HepG2 (cell line): ENCODE results near the gene ANKRD37.

Source experiments
- CTCF ChIP-seq: sonication (generic); formaldehyde crosslinking; IDR thresholded peaks from 2 replicates; pipeline ENCODE4 v1.5.0; 2020; ENCODE audit warnings: mild to moderate bottlenecking, missing genetic modification reagents, moderate library complexity
- GABPA ChIP-seq, 2 experiments: IDR thresholded peaks; 2 replicates each; pipeline ENCODE4 v1.6.1; 2011 to 2016; ENCODE audit warnings: low read depth in 2 of 2, low read length in 1 of 2, missing biosample characterization in 1 of 2, missing genetic modification characterization in 1 of 2
- TF ChIP-seq, protein P1 (sequence below): sonication (generic); formaldehyde crosslinking; IDR thresholded peaks from 2 replicates; pipeline ENCODE4 v1.4.0; 2020; ENCODE audit warnings: mild to moderate bottlenecking, missing genetic modification reagents

- TF ChIP-seq, protein P1, sequence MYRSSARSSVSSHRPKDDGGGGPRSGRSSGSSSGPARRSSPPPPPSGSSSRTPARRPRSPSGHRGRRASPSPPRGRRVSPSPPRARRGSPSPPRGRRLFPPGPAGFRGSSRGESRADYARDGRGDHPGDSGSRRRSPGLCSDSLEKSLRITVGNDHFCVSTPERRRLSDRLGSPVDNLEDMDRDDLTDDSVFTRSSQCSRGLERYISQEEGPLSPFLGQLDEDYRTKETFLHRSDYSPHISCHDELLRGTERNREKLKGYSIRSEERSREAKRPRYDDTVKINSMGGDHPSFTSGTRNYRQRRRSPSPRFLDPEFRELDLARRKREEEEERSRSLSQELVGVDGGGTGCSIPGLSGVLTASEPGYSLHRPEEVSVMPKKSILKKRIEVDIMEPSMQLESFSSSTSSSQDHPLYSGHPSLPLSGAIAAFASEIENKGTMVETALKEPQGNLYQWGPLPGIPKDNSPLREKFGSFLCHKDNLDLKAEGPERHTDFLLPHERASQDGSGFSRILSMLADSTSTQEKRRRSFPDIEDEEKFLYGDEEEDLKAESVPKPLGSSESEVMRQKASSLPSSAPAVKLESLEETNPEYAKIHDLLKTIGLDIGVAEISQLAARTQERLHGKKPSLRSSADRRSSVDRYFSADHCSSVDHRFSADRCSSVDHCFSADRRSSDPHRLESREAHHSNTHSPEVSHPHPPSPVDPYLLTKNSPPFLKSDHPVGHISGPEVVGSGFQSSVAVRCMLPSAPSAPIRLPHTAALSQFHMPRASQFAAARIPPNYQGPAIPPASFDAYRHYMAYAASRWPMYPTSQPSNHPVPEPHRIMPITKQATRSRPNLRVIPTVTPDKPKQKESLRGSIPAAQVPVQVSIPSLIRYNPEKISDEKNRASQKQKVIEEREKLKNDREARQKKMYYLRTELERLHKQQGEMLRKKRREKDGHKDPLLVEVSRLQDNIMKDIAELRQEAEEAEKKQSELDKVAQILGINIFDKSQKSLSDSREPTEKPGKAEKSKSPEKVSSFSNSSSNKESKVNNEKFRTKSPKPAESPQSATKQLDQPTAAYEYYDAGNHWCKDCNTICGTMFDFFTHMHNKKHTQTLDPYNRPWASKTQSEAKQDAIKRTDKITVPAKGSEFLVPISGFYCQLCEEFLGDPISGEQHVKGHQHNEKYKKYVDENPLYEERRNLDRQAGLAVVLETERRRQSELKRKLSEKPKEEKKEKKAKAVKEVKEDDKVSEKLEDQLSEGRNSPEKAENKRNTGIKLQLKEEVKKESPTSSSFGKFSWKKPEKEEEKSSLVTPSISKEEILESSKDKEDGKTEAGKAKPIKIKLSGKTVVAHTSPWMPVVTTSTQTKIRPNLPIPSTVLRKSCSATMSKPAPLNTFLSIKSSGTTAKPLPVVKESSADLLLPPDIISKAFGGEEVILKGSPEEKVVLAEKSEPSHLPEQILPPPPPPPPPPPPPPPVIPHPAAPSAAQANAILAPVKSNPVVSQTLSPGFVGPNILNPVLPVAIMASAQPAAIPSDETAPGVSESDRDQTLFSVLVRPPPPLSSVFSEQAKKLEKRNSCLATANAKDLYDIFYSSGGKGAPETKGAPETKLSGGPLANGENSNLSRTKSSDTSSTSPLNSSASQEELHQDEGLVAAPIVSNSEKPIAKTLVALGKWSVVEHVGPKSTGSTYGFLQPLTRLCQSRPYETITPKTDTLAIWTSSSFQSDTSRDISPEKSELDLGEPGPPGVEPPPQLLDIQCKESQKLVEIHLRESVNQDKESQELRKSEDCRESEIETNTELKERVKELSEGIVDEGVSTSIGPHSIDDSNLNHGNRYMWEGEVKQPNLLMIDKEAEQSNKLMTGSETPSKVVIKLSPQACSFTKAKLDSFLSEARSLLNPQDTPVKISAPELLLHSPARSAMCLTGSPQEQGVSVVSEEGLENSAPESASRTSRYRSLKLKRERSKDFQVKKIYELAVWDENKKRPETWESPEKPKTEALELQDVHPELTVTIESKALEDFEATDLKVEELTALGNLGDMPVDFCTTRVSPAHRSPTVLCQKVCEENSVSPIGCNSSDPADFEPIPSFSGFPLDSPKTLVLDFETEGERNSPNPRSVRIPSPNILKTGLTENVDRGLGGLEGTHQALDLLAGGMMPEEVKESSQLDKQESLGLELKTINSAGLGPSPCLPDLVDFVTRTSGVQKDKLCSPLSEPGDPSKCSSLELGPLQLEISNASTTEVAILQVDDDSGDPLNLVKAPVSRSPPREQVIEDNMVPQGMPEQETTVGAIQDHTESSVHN (CRISPR knock-in tag): no peak
- TF ChIP-seq GABPA (IDR thresholded peaks at IDR 0.05; ENCODE audit: low read depth, low read length) (no peak), GABPA (CRISPR knock-in tag; IDR thresholded peaks at IDR 0.05; ENCODE audit: low read depth) (no peak), CTCF (CRISPR knock-in tag) (no peak)
These were observed 28.4 kb downstream of the ANKRD37 start for GRCh38 chr4:185424905-185425646.
